H9 (cell line): ENCODE results near the gene NCAM2. TPM values are rescaled to one million over a fixed set of nuclear protein-coding genes. Genes with fewer than 3 reads are reported as not detected.
A peak's percentile ranks its signal among the peaks of the same experiment; 100 is the strongest.

ENCODE experiments used
- DNase-seq: peaks from one replicate; pipeline ENCODE4 v3.0.0-alpha.2; 2017
- H2AFZ ChIP-seq: one replicate; pipeline ENCODE4 v1.6.1; 2013; ENCODE audit warnings: mild to moderate bottlenecking, low read length, control low read depth, moderate library complexity
- H2AK5ac ChIP-seq: 2 replicates; pipeline ENCODE4 v1.6.1; 2013; ENCODE audit warnings: low read length, control low read depth, mixed read lengths; ENCODE audit not compliant: insufficient read length
- H2BK120ac ChIP-seq: one replicate; pipeline ENCODE4 v1.6.1; 2013; ENCODE audit warnings: low read depth, mild to moderate bottlenecking, low read length, control low read depth, inconsistent platforms; ENCODE audit not compliant: poor library complexity, severe bottlenecking
- H2BK12ac ChIP-seq: 2 replicates; pipeline ENCODE4 v1.6.1; 2013; ENCODE audit warnings: low read length, control low read depth, mixed read lengths, low read depth; ENCODE audit not compliant: insufficient read length
- H2BK15ac ChIP-seq: 2 replicates; pipeline ENCODE4 v1.6.1; 2013; ENCODE audit warnings: low read depth, low read length, control low read depth
- H2BK20ac ChIP-seq: one replicate; pipeline ENCODE4 v1.6.1; 2013; ENCODE audit warnings: low read depth, mild to moderate bottlenecking, low read length, control low read depth, inconsistent platforms; ENCODE audit not compliant: poor library complexity, severe bottlenecking
- H2BK5ac ChIP-seq: 2 replicates; pipeline ENCODE4 v1.6.1; 2013; ENCODE audit warnings: low read length, control low read depth, mixed read lengths; ENCODE audit not compliant: insufficient read length
- H3K14ac ChIP-seq: 2 replicates; pipeline ENCODE4 v1.6.1; 2013; ENCODE audit warnings: low read length, control low read depth; ENCODE audit not compliant: insufficient read depth
- H3K18ac ChIP-seq: 2 replicates; pipeline ENCODE4 v1.6.1; 2013; ENCODE audit warnings: low read depth, mild to moderate bottlenecking, mixed read lengths, low read length, control low read depth; ENCODE audit not compliant: insufficient read length
- H3K23ac ChIP-seq: 2 replicates; pipeline ENCODE4 v1.6.1; 2013; ENCODE audit warnings: low read length, control low read depth, mixed read lengths, low read depth; ENCODE audit not compliant: insufficient read length
- H3K23me2 ChIP-seq: 2 replicates; pipeline ENCODE4 v1.6.1; 2013; ENCODE audit warnings: low read depth, mild to moderate bottlenecking, mixed read lengths, low read length, control low read depth; ENCODE audit not compliant: insufficient read length, poor library complexity, severe bottlenecking
- H3K27ac ChIP-seq: 2 replicates; pipeline ENCODE4 v1.5.1; 2013; ENCODE audit warnings: low read length, control low read depth, mixed read lengths, low read depth; ENCODE audit not compliant: insufficient read length
- H3K27me3 ChIP-seq: 2 replicates; pipeline ENCODE4 v1.6.1; 2013; ENCODE audit warnings: low read length, control low read depth, inconsistent platforms; ENCODE audit not compliant: insufficient read depth
- H3K4ac ChIP-seq: 2 replicates; pipeline ENCODE4 v1.6.1; 2013; ENCODE audit warnings: low read depth, mild to moderate bottlenecking, control low read depth, inconsistent platforms, low read length, moderate library complexity
- H3K4me1 ChIP-seq: 2 replicates; pipeline ENCODE4 v1.6.1; 2013; ENCODE audit warnings: low read length, control low read depth, inconsistent platforms; ENCODE audit not compliant: insufficient read depth
- H3K4me2 ChIP-seq: 2 replicates; pipeline ENCODE4 v1.6.1; 2013; ENCODE audit warnings: low read length, control low read depth, mixed read lengths; ENCODE audit not compliant: insufficient read length, insufficient read depth
- H3K56ac ChIP-seq: 2 replicates; pipeline ENCODE4 v1.6.1; 2013; ENCODE audit warnings: low read depth, mild to moderate bottlenecking, mixed read lengths, low read length, control low read depth; ENCODE audit not compliant: insufficient read length
- H3K79me1 ChIP-seq: 2 replicates; pipeline ENCODE4 v1.6.1; 2013; ENCODE audit warnings: low read depth, mild to moderate bottlenecking, moderate library complexity, low read length, control low read depth, inconsistent platforms; ENCODE audit not compliant: insufficient read depth, poor library complexity, severe bottlenecking
- H3K79me2 ChIP-seq: 2 replicates; pipeline ENCODE4 v1.6.1; 2013; ENCODE audit warnings: low read length, control low read depth, inconsistent platforms; ENCODE audit not compliant: insufficient read depth
- H3K9ac ChIP-seq: 2 replicates; pipeline ENCODE4 v1.6.1; 2013; ENCODE audit warnings: low read length, control low read depth, mixed read lengths; ENCODE audit not compliant: insufficient read length; ENCODE audit errors: extremely low read depth
- H3K9me3 ChIP-seq: one replicate; pipeline ENCODE4 v1.6.1; 2013; ENCODE audit warnings: low read depth, low read length, inconsistent platforms; ENCODE audit not compliant: control insufficient read depth
- H3T11ph ChIP-seq: one replicate; pipeline ENCODE4 v1.6.1; 2013; ENCODE audit warnings: mild to moderate bottlenecking, low read length, control low read depth, inconsistent platforms
- H4K20me1 ChIP-seq: one replicate; pipeline ENCODE4 v1.6.1; 2013; ENCODE audit not compliant: control insufficient read depth, insufficient read length, insufficient read depth
- H4K5ac ChIP-seq: 2 replicates; pipeline ENCODE4 v1.6.1; 2013; ENCODE audit warnings: low read depth, mild to moderate bottlenecking, mixed read lengths, low read length, control low read depth; ENCODE audit not compliant: insufficient read length
- H4K8ac ChIP-seq: replicated peaks from 2 replicates; pipeline ENCODE4 v1.6.1; 2013; ENCODE audit warnings: low read length, control low read depth, mixed read lengths, low read depth; ENCODE audit not compliant: insufficient read length
- H4K91ac ChIP-seq: 2 replicates; pipeline ENCODE4 v1.6.1; 2013; ENCODE audit warnings: low read depth, mild to moderate bottlenecking, moderate library complexity, mixed read lengths, low read length, control low read depth; ENCODE audit not compliant: insufficient read length
- H3K27ac Mint-ChIP-seq, 3 experiments: 2 replicates in 2 of 3; 3 replicates in 1 of 3; pipeline ENCODE4 v1.8.0; 2020 to 2021; ENCODE audit warnings: mixed read lengths in 3 of 3, mild to moderate bottlenecking in 1 of 3, moderate library complexity in 1 of 3
- H3K27me3 Mint-ChIP-seq: 2 replicates; pipeline ENCODE4 v1.8.0; 2021; ENCODE audit warnings: low read depth, mild to moderate bottlenecking, moderate library complexity, mixed read lengths
- H3K36me3 Mint-ChIP-seq, 3 experiments: 2 replicates in 2 of 3; 3 replicates in 1 of 3; pipeline ENCODE4 v1.8.0; 2020 to 2021; ENCODE audit warnings: low read depth in 3 of 3, mixed read lengths in 3 of 3; ENCODE audit not compliant: insufficient read depth in 1 of 3
- H3K4me1 Mint-ChIP-seq, 2 experiments: 2 replicates each; pipeline ENCODE4 v1.8.0; 2020; ENCODE audit warnings: mixed read lengths in 2 of 2
- H3K4me3 Mint-ChIP-seq, 2 experiments: 2 replicates in 1 of 2; 3 replicates in 1 of 2; pipeline ENCODE4 v1.8.0; 2020 to 2021; ENCODE audit warnings: mild to moderate bottlenecking in 2 of 2, mixed read lengths in 2 of 2, moderate library complexity in 1 of 2
- H3K9me3 Mint-ChIP-seq, 2 experiments: 2 replicates in 1 of 2; 3 replicates in 1 of 2; pipeline ENCODE4 v1.8.0; 2020; ENCODE audit warnings: mild to moderate bottlenecking in 2 of 2, mixed read lengths in 2 of 2, moderate library complexity in 1 of 2
- CTCF ChIP-seq: fragments of 200-600 bp; sonication (generic); conservative IDR thresholded peaks from 3 replicates; pipeline ENCODE4 v1.8.0; 2021; ENCODE audit warnings: antibody characterized with exemption, mild to moderate bottlenecking
- WGBS: extraction: QIAGEN DNeasy Blood & Tissue Kit; methylation state at CpG from one replicate; pipeline ENCODE4 v1.1.7; 2013; ENCODE audit warnings: missing lambda C conversion rate, low lambda C conversion rate, mixed read lengths; ENCODE audit not compliant: insufficient read length; ENCODE audit errors: extremely low coverage; 5-methylcytosine and 5-hydroxymethylcytosine counted together
- total RNA-seq: library from RNA; stranded (reverse); gene quantifications from 2 replicates; pipeline ENCODE4 v1.2.1, GENCODE V29; 2021

The NCAM2 gene
- total RNA-seq, 1 experiment from 2014 or later: 2.2 TPM

- Mint-ChIP-seq H3K27me3 (no peaks in the 10 kb centered on the region), H3K27ac (no peak overlapping the region), H3K36me3 (no peaks in the 10 kb centered on the region), H3K4me3 (no peak overlapping the region), H3K4me1 (peaks cover 4 to 13% of the 10 kb centered on the region in 2 experiments), H3K9me3 (no peaks in the 10 kb centered on the region)
- Histone ChIP-seq H3K14ac (no peak overlapping the region), H3K18ac (no peak overlapping the region), H3K23ac (no peak overlapping the region), H2BK20ac (no peak overlapping the region), H3K56ac (no peak overlapping the region), H4K5ac (no peak overlapping the region), H3K4me1 (no peaks in the 10 kb centered on the region), H3K4ac (no peak overlapping the region), H2BK5ac (no peak overlapping the region), H3K79me2 (no peaks in the 10 kb centered on the region), H4K8ac (no peak overlapping the region), H2AK5ac (no peak overlapping the region), H2AFZ (peak overlapping the region; percentile 22), H4K91ac (no peak overlapping the region), H3K27ac (no peak overlapping the region), H3T11ph (no peak overlapping the region), H4K20me1 (no peaks in the 10 kb centered on the region), H2BK120ac (no peak overlapping the region), H3K27me3 (no peaks in the 10 kb centered on the region), H3K9ac (no peak overlapping the region), H2BK15ac (no peak overlapping the region), H3K4me2 (no peak overlapping the region), H2BK12ac (no peak overlapping the region), H3K23me2 (no peaks in the 10 kb centered on the region), H3K79me1 (no peaks in the 10 kb centered on the region), H3K9me3 (no peaks in the 10 kb centered on the region)
- WGBS: no CpG with 5 or more reads among the region's 5 CpGs
- no peak for DNase-seq
- no peak for TF ChIP-seq CTCF
These were observed 32.1 kb downstream of the NCAM2 start for GRCh38 chr21:21030311-21030710.
